K562 (cell line): ENCODE data around the gene FMOD. TPM values are rescaled to one million over a fixed set of nuclear protein-coding genes. Genes with fewer than 3 reads are reported as not detected.
A peak's percentile ranks its signal among the peaks of the same experiment; 100 is the strongest.

Source experiments
- ATAC-seq: fragments of 200-7000 bp; cut with Tn5 transposase; 3 replicates; pipeline ENCODE4 v1.9.1; 2020; ENCODE audit warnings: moderate library complexity
- BruUV-seq: library from RNA; stranded (reverse); fragments of 400-500 nt; replicated peaks from 2 replicates; lab custom pipeline; 2021; lab: Mats Ljungman, UMichigan
- CTCF ChIA-PET: fragments of 300-600 bp; formaldehyde crosslinking; extraction: SDS; loops from one replicate; lab custom pipeline; 2021; ENCODE audit warnings: low intra/inter-chr PET ratio; lab: Yijun Ruan, JAX
- POLR2A ChIA-PET: fragments of 300-600, 350-650 bp; sonication (Branson Sonifier 250); formaldehyde crosslinking; extraction: SDS; loops from one replicate; lab custom pipeline; 2021; ENCODE audit warnings: antibody characterized with exemption, inconsistent platforms; lab: Yijun Ruan, JAX
- DNase-seq, 4 experiments: peaks; one replicate each; pipeline versions ENCODE4 v3.0.0 to v3.0.0-alpha.2; 2011 to 2018; ENCODE audit warnings: low spot score in 3 of 4, mixed read lengths in 3 of 4; ENCODE audit errors: extremely low read depth in 1 of 4
- FAIRE-seq: peaks from 2 replicates; lab custom pipeline; 2011; peaks lifted over from hg19 to GRCh38; lab: Jason Lieb, UNC
- H2AFZ ChIP-seq: 2 replicates; pipeline ENCODE4 v1.6.0; 2011; ENCODE audit warnings: low read depth, low read length, control low read depth, inconsistent platforms
- H3K27ac ChIP-seq: fragments of 200-600 bp; 3 replicates; pipeline ENCODE4 v1.8.0; 2011; ENCODE audit warnings: low read depth, mild to moderate bottlenecking, control low read depth, inconsistent platforms, low read length, moderate library complexity, mixed read lengths; ENCODE audit errors: extremely low read depth
- H3K27me3 ChIP-seq, 2 experiments: fragments of 300-600 bp in 1 of 2; 2 replicates in 1 of 2; 3 replicates in 1 of 2; pipeline versions ENCODE4 v1.6.0 to v1.8.0; 2011; ENCODE audit warnings: inconsistent platforms in 2 of 2, low read length in 2 of 2, mild to moderate bottlenecking in 1 of 2, mixed read lengths in 1 of 2, moderate library complexity in 1 of 2; ENCODE audit not compliant: control insufficient read depth in 2 of 2, insufficient read depth in 2 of 2
- H3K36me3 ChIP-seq: fragments of 300-600 bp; 3 replicates; pipeline ENCODE4 v1.8.0; 2011; ENCODE audit warnings: mild to moderate bottlenecking, low read length, inconsistent platforms; ENCODE audit not compliant: control insufficient read depth, insufficient read depth
- H3K4me1 ChIP-seq, 2 experiments: fragments of 200-600 bp in 1 of 2; replicated peaks in 1 of 2; 2 replicates in 1 of 2; 3 replicates in 1 of 2; pipeline versions ENCODE4 v1.5.1 to v1.8.0; 2011; ENCODE audit warnings: inconsistent platforms in 2 of 2, low read length in 2 of 2, mild to moderate bottlenecking in 1 of 2, mixed read lengths in 1 of 2, moderate library complexity in 1 of 2; ENCODE audit not compliant: control insufficient read depth in 2 of 2, insufficient read depth in 2 of 2
- H3K4me2 ChIP-seq: 2 replicates; pipeline ENCODE4 v1.6.1; 2011; ENCODE audit warnings: low read length, control low read depth, inconsistent platforms, mixed read lengths; ENCODE audit not compliant: insufficient read depth
- H3K4me3 ChIP-seq: fragments of 200-600 bp; sonication (generic), shearing (Covaris generic); 2 replicates; pipeline ENCODE4 v1.5.1; 2016; ENCODE audit warnings: control low read depth, inconsistent platforms
- H3K79me2 ChIP-seq: fragments of 200-600 bp; 3 replicates; pipeline ENCODE4 v1.8.0; 2011; ENCODE audit warnings: low read length, inconsistent platforms; ENCODE audit not compliant: control insufficient read depth, insufficient read depth
- H3K9ac ChIP-seq, 2 experiments: 2 replicates each; pipeline versions ENCODE4 v1.6.0 to v1.6.1; 2011; ENCODE audit warnings: low read depth in 2 of 2, low read length in 2 of 2, control low read depth in 1 of 2, inconsistent platforms in 1 of 2, mild to moderate bottlenecking in 1 of 2, mixed read lengths in 1 of 2; ENCODE audit not compliant: insufficient read depth in 1 of 2
- H3K9me1 ChIP-seq: one replicate; pipeline ENCODE4 v1.6.0; 2011; ENCODE audit warnings: inconsistent platforms, mild to moderate bottlenecking, low read length, moderate library complexity; ENCODE audit not compliant: control insufficient read depth, insufficient read depth
- H3K9me3 ChIP-seq: replicated peaks from 2 replicates; pipeline ENCODE4 v1.5.1; 2011; ENCODE audit warnings: low read depth, low read length, inconsistent platforms; ENCODE audit not compliant: control insufficient read depth, insufficient read depth
- H4K20me1 ChIP-seq: replicated peaks from 2 replicates; pipeline ENCODE4 v1.6.1; 2011; ENCODE audit warnings: low read length, inconsistent platforms, mixed read lengths; ENCODE audit not compliant: control insufficient read depth, insufficient read depth
- SMARCC2 ChIP-seq: fragments of 450-650 bp; IDR thresholded peaks from 2 replicates; pipeline ENCODE4 v1.6.1; 2017; ENCODE audit warnings: antibody characterized with exemption, moderate library complexity, mild to moderate bottlenecking, low read depth
- WGBS: fragments of 100-300 bp; shearing (Covaris generic); methylation state at CpG from one replicate; pipeline ENCODE4 v1.1.6; 2016; ENCODE audit warnings: low coverage, mixed read lengths; ENCODE audit not compliant: insufficient coverage; ENCODE audit errors: missing lambda C conversion rate; 5-methylcytosine and 5-hydroxymethylcytosine counted together
- in situ Hi-C: fragments of 300-500 bp; cut with MboI; formaldehyde crosslinking; loops from 4 replicates; pipeline ENCODE4 v1.15.0; 2018; ENCODE audit warnings: inconsistent platforms, mixed read lengths
- intact Hi-C: fragments of 100-400 bp; cut with micrococcal nuclease; formaldehyde crosslinking; loops from 2 replicates; pipeline ENCODE4 v1.14.2; 2022
- polyA plus RNA-seq, 8 experiments: library from polyadenylated mRNA; depleted of rRNA in 4 of 8; stranded (reverse) in 5 of 8; unstranded in 3 of 8; fragments of >200 nt; fragmentation: Nextera tagmentation in 2 of 8; fragmentation: Illumina TruSeq in 1 of 8; extraction: Ambion mirVana in 2 of 8; extraction: Trizol in 1 of 8; gene quantifications; 2 replicates each; pipeline versions ENCODE4 v1.2.1 to v1.2.3, GENCODE V29; 2011 to 2014; ENCODE audit warnings: inconsistent platforms in 1 of 8, missing spikeins in 1 of 8
- total RNA-seq, 7 experiments: library from RNA; depleted of rRNA in 6 of 7; stranded (reverse); fragments of >200 nt in 6 of 7; fragmentation: Illumina TruSeq in 2 of 7; extraction: Trizol in 2 of 7; gene quantifications; 2 replicates each; pipeline versions ENCODE4 v1.2.1 to v1.2.3, GENCODE V29; 2011 to 2021; ENCODE audit warnings: low replicate concordance in 1 of 7
- TF ChIP-seq, protein P1 (sequence below): IDR thresholded peaks from 2 replicates; pipeline ENCODE4 v1.6.1; 2016; ENCODE audit warnings: missing genetic modification characterization, missing compliant biosample characterization

Gene FMOD
- total and polyA plus RNA-seq, 9 of the 15 experiments (the other 6 are each of a cell fraction or from before 2014, with no cell fraction given): 0.03 to 0.13 (median 0.03) TPM; not detected in 6

DNA sequence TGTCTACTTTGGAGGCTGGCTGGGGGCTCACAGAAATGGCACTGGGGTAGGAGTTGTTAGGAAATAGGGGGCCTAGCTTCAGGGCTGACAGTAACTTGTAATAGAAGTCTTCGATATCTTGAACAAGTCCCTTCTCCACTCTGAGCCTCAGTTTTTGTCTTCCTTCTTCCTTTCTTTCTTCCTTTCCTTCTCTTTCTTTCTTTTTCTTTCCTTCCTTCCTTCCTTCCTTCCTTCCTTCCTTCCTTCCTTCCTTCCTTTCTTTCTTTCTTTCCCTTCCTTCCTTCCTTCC, 32.7 kb downstream of the FMOD start:
- intact Hi-C loops (no loop called here), in situ Hi-C loops (no loop called here)
- ChIA-PET CTCF (no interaction called here), POLR2A (interaction anchor here (0.6 to 3.4 kb wide), 3 partner anchors 9 to 145 kb away, joined by 3 to 41 read pairs (median 19); partner anchors contain the start of gene BTG2)
- Histone ChIP-seq H2AFZ (no peak overlapping the region), H3K4me3 (no peak overlapping the region), H3K79me2 (no peaks in the 10 kb centered on the region), H3K9ac (no peak overlapping the region), H3K4me2 (no peak overlapping the region), H4K20me1 (no peaks in the 10 kb centered on the region; the same call in 1 of the 2 replicates), H3K9me1 (no peaks in the 10 kb centered on the region), H3K9me3 (no peaks in the 10 kb centered on the region), H3K36me3 (no peaks in the 10 kb centered on the region), H3K27me3 (no peaks in the 10 kb centered on the region), H3K27ac (no peak overlapping the region), H3K4me1 (peaks cover 19 to 44% of the 10 kb centered on the region in 2 experiments)
- no peak for DNase-seq
- BruUV-seq: no TSS peak
- ATAC-seq: no peak
- FAIRE-seq: no peak
- TF ChIP-seq SMARCC2: no peak
- TF ChIP-seq, protein P1, sequence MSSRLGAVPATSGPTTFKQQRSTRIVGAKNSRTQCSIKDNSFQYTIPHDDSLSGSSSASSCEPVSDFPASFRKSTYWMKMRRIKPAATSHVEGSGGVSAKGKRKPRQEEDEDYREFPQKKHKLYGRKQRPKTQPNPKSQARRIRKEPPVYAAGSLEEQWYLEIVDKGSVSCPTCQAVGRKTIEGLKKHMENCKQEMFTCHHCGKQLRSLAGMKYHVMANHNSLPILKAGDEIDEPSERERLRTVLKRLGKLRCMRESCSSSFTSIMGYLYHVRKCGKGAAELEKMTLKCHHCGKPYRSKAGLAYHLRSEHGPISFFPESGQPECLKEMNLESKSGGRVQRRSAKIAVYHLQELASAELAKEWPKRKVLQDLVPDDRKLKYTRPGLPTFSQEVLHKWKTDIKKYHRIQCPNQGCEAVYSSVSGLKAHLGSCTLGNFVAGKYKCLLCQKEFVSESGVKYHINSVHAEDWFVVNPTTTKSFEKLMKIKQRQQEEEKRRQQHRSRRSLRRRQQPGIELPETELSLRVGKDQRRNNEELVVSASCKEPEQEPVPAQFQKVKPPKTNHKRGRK (tag): peak; percentile 89
- 56% methylated on average over 1 of the region's 1 CpG for WGBS
